HG02870 (cell line): Measurements from ENCODE around the gene GPR15LG.

ENCODE experiments used
- ATAC-seq: cut with Tn5 transposase; IDR thresholded peaks from one replicate; pipeline ENCODE4 v1.9.1; 2021; ENCODE audit warnings: mild to moderate bottlenecking, moderate library complexity; ENCODE audit not compliant: unreplicated experiment

The GPR15LG gene

DNA sequence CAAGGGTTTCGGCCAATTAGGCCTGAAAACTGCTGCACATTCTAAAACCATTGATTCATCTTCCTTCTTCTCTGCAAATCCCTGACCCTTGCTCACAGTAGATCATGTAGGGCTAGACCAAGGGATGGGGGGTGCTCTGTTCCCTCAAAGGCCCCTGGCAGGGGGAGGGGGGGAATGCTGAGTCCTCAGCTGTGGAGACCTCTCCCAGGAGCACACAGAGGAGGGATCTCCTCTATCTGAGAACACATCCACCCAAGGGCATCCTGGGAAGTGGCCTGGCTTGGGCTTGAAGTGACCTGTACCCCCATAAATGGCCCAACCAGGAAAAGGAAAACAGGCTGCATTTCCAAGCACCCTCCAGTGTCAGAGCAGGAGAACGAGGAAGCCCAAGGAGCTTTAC is 19.7 kb downstream of the GPR15LG start:
- no peak for ATAC-seq

DNA sequence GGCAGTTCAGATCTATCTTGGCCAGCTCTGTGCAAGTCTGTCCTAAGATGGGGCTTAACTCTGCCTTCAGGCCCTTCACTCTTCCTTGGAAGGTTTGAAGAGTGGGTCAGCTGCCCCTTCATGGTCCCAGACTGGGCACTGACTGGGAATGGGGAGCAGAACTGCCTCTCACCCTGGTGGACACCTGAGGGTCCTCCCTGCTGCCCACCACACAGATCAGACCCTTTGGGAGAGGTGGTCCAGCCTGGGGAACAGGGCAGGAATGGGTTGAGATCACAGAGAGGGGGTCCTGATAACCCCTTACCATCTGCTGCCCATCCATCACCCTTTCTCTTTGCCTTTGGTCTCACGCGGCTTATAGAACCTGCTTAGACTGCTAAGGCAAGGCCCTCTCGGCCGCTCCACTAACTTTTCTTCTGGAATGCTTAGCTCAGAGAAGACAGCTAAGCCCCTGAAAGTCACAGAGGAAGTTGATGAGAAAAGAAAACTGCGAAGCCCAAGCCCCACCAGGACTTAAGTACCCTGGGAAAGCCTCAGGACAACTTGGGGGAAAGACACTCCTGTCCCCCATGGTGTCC is 20.3 kb downstream of the GPR15LG start:
- no peak for ATAC-seq

DNA sequence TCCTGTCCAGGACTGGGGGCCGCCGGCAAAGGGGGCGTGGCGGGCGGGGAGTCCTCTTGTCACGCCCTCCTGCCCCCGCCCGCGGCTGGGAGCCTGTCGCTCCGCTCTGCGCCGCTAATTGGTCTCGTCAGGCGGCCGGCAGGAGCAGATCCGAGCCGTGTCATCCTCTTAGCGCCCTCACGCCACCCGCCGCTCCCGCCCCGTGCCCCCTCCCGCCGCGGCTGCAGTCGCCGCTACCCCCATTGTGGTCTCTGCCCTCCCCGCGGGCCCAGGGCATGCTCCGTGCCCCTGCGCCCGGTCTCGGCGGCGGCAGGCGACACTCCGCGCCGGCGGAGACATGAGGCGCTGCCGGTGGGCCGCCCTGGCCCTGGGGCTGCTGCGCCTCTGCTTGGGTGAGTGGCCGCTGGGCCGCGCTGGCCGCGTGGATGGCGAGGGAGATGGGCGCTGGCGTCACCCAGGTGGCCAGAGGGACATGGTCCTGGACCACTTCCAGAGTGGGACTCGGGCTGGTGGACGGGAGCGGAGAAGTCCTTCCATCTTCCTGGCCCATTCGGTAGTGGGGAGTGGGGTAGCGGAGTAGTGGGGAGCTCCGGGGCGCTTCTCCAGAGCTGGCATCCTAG is 20.9 kb downstream of the GPR15LG start, which contains the start of gene CDHR1:
CDHR1 (plus strand) TSS at position 114 of the 620 bp plus-strand sequence; CDS start at position 338, 224 bp downstream.
- peak; percentile 77 for ATAC-seq

DNA sequence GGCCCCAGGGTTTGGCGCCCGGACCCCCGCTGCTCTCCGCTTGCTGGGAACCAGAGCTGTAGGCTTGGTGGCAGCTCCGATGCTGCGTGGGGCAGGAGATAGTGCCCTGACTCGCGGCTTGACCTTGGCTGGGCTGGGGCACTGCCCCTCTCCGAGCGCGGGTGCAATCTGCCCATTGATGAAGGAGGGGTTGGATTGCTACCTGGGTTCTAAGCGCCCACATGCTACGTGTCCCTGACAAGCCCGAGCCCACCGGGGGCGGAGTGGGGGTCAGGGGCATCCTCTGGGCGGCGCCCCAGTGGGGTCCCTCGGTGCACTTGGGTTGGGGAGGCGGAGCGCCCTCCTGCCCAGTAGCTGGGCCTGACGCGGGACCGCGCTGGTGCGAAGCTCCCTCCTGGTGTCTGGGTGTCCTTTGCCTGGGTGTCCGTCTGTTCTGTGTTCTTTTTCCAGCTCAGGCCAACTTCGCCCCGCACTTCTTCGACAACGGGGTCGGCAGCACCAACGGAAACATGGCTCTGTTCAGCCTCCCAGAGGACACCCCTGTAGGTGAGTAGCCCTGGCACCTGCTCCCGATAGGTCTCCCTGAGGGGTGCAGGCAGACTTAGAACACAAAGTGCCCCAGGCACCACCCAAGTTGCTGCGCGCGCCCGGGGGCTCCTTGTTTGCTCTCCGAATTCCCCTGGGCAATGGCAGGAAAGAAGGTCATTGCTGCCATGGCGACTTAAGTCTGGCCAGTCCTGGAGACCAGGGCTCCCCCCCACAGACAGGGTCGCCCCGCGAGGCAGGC is 21.6 kb downstream of the GPR15LG start:
- no peak for ATAC-seq

DNA sequence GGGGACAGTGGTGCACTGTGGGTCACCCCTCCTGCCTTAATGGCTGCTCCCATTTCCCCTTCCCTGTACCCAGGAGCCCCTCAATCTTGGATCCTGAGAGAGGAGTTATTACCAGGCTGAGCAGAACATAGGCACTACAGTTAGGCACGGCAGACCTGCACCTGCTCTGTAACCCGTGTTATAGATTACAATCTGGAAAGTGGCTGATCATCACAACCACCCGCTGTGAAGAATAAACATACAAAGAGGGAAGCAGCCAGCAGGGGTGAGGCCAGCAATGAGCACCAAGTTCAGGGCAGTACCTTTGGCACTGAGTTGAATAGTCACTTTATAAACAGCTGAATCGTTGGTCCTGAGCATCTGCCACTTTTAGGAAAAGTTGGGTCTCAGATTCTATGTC is 22.5 kb downstream of the GPR15LG start:
- no peak for ATAC-seq

DNA sequence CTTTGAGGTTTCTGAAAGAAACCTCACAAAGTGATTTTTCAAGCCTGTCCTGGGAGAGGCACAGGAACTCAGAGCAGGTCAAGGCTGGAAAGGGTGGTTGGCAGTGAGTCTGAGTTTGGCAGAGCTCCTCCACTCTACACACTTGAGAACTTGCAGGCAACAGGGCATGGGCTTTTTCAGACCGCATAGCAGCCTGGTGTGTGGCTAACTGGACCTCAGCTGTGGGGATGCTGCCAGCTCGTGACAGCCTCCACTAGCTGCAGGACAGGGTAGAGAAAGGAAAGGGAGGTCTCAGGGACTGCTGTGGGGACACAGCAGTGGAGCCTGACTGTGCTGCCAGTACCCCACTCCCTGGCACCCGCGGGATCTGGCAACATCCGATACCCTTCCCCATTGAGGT is 23.3 kb downstream of the GPR15LG start:
- ATAC-seq, result no peak

DNA sequence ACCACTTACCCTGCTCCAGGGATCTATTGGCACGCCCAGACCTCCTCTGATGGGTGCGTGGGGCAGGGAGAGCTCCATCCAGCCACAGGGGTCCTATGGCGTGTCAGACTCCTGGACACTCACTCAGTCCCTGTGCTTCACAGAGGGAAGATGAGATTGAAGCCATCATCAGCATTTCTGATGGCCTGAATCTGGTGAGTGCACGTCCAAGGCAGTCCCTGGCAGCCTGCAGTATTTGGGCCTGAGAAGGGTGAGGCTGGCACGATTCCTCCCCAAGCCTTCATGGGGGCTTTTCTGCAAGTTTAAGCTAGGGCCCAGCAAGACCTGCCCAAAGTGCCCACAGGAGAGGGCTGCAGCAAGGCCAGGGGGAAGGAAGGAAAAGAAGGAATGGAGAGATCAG is 24.0 kb downstream of the GPR15LG start:
- ATAC-seq, result no peak

DNA sequence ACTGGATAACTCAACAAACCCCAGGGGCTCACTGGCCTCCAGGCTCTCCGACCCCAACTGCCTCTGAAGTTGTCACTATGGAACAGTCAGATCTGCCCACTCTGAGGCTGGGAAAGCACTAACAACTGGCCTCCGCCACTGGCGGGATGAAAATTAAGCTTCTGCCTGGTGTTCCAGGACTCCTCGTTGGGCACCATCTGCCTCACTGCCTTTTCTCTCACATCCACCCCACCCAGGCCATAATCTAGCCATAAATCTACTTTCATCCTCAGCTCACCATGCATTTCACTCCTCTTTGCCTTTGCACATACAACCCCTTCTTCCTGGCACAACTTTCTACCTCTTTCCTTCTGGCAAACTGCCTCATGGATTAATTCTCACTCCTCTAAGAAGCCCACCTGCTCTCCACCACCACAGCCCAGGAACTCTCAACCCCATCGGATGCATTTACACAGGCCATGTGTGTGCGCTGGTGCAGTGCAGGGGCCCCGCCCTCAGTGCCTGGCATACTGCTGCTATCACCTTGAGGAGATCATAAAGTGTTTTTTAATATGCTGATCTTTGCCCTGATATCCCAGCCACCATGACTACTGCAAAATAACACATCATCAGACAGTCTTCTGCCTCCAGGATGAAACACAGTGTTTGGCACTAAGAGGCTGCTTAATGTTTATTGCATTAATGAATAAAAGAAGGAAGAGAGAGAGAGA is 24.8 kb downstream of the GPR15LG start:
- no peak for ATAC-seq

DNA sequence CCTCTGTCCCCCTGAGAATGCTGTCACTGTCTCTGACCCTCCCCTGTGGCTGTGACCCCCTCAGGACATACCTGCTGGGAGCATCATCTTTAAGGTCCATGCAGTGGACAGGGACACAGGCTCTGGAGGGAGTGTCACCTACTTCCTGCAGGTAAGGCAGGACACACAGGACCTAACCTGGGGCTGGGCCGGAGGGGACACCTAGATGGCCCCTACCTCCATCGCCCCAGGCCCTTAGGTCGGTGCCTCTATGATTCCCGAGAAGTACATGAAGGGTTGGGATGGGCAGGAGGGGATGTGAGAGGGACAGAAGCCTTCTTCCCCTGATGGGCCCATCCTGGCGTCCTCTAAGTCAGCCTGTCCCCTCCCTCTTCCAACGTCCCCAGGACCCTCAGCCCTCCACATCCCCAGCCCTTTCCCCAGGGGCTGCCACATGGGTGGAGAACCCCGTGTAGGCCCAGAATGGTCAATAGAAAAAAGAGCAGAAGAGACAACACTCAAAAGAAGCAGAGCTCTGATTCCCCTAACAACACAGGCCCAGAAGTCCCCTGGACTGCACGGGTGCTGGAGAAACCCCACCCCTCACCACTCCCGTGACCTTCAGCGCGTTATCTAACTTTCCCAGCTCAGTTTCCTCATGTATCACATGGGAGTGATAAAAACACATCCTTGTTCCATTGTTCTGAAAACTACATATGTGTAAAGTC is 27.1 kb downstream of the GPR15LG start:
- no peak for ATAC-seq

DNA sequence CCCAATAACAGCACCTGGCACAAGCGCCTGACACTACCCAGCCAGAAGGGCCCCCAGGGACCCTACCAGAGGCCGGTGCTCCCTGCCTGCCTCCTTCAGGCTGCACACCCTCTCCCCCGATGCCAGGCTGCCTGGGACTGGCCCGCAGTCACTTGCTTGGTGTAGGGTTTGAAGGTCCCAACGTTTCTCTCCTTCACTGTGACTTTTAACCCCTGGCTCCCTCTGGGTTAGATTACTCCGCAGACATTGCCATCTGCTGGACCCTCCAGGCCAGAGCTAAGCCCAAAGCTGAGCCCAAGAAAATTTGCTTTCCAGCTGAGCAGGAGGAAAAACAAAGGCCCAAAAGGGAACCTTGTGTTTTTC is 27.6 kb downstream of the GPR15LG start:
- no peak for ATAC-seq

DNA sequence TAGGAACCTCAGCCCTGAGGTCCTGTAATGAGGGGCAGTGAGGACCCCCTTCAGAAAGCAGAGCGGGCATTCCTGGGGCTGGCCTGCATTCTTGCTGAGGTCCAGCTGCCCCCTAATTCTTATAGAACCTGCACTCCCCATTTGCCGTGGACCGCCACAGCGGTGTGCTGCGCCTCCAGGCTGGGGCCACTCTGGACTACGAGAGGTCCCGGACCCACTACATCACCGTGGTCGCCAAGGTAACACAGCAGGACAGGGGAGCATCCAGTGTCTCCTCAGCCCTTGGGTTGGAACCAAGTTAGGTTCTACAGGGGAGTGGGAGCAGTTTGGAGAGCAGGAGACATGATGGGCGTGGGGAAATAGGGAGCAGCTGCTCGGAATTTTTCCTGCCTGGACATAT is 28.1 kb downstream of the GPR15LG start:
- ATAC-seq, result no peak

DNA sequence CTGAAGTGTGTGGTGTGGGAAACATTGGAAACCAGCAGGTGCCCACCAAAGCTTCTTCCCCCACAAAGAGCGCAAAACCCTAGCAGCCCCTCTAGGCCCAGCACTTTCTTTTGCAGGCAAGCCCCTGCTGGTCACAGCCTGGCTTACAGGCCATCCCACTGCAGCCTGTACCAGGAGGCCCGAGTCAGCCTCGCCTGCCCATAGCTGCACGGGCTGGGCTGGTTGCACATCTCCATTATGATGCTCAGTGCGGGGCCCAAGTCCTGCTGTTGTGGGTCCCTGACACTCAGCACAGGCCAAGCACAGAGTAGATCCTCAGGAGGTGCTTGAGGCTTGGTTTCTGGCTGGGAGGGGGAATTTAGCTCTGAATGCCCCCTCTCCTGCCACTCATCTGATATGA is 28.7 kb downstream of the GPR15LG start:
- no peak for ATAC-seq

DNA sequence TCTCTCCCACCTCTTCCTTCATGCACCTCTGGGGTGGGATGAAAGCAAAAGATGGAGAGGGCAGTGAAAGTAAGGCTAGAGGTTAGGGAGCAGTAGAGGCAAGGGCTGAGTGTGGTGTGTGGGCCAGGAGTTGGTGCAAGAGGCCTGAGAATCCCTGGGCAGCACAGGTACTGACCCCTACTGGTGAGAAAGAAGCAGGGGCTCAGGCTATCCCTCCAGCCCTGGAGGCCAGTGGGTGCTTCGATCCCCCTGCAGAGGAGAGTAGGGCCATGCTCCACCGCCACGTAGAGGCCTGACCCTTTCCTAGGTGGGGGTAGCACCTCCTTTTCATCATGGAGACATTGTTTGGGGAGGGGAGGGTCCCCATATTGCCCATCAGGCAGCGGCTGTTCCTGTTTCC is 30.5 kb downstream of the GPR15LG start:
- peak; percentile 59 for ATAC-seq

DNA sequence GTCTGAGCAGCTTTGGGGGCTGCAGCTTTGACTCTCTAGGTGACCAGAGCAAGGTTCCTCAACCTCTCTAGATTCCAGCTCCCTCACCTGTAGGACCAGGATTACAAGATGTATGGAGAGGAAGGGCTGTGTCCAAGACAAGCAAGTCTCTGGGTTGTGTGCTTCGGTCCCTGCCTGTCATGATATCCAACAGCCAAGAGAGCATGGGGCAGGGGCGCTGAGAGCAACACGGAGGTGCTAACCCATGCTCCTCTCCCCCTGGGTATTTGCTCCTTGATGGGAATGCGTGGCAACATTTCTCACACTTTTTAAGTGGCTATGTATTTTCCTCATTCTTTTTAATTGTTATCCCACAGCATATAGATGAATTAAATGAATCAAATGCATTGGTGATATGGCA is 31.0 kb downstream of the GPR15LG start:
- ATAC-seq, result no peak

DNA sequence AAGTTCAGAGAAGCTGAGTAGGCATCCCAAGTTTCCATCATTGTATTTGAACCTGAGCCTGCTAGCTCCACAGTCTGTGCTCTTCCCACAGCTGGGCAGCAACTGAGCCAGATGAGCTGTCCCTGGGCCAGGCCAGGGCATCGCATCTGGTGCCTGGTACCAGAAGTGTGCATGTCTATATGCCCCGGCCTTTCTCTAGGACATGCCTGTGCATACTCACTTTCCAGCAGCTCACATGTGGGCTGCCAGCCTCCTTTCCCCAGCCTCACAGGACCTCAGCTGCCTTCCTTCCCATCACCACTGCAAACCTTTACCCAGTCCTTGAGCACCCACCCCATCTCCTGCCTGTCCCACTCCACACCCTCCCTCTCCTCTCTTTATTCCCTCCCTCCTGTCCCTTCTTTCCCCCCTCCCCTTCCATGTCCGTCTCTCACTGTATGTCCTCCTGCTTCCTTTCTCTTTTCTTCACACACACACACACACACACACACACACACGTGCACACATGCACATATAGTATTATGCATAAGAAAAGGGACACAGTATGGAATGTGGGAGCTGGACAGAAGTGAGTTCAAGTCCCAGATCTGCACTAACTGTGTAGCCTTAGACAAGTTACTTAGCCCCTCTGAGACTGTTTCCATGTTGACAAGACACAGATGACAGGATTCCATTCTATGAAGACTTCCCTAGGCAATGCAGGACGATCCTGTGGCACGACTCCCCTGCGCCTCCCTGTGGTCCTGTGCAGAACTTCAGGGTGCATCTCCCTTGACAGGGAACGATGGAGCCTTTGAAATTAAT is 31.6 kb downstream of the GPR15LG start:
- ATAC-seq, result peak; percentile 64

DNA sequence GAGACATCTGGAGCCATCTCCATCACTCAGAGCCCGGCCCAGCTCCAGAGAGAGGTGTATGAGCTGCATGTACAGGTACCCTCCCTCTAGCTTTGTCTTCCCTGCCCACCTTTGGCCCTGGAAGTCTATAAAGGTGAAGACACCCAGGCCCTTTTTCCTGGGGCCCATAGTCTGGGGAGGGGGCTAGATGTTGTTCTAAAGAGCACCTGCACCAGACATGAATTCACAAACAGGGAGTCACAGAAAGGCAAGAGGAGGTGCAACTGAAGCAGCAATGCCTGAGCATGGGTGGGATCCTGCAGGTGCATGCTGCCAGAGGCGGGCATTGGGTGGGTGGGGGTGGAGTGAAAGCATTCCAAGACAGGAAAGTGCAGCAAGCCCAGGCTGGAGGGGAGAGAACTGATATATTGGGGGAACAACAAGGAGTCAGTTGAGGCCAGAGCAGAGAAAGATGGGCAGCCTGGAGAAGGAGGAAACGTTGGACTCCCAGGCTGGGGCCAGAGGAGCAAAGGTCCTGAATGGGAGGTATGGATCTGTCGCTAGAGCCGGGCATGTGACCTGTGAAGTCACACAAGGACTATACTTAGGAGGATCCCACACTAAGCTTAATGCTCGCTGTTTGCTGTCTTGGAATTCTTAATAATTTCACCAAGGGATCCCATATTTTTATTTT is 32.4 kb downstream of the GPR15LG start:
- ATAC-seq, result no peak

DNA sequence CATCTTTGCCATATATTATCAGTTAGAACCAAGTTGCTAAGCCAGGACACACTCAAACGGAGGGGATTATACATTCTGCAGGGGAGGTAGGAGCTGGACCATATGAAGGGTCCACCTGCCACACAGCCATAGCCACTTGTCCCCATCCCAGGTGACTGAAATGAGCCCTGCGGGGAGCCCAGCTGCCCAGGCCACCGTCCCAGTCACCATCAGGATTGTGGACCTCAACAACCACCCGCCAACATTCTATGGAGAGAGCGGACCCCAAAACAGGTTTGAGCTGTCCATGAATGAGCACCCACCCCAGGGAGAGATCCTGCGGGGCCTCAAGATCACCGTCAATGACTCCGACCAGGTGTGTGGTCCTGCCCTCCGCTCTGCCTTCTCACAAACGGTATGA is 34.4 kb downstream of the GPR15LG start:
- ATAC-seq, result no peak

DNA sequence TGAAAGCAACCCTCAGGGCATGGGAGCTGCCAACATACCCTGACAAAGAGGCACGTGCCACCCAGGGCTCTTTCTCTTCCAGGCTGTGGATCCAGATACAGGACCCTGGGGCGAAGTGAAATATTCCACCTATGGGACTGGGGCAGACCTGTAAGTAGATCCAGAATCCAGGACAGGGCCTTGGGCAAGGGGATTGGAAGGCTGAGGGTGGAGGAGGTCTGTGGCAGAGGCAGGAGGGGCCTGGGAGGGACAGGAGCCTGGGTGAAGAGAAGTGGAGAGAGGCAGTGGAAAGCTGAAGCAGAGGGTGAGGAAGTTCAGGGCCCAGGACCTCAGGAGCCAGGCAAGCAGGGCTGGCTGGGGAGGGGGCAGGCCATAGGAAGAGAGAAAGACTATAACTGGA is 38.0 kb downstream of the GPR15LG start:
- ATAC-seq, result no peak

DNA sequence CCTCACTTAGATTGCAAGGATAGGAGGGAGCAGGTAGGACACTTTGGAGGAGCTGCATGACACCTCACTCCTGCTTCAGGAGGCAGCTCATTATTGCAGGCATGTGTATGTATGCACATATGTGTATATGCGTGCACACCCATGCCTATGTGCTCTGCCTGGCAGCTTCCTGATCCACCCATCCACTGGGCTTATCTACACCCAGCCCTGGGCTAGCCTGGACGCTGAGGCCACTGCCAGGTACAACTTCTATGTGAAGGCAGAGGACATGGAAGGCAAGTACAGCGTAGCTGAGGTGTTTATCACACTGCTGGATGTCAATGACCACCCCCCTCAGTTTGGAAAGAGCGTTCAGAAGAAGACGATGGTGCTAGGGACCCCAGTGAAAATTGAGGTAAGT is 38.4 kb downstream of the GPR15LG start:
- no peak for ATAC-seq

DNA sequence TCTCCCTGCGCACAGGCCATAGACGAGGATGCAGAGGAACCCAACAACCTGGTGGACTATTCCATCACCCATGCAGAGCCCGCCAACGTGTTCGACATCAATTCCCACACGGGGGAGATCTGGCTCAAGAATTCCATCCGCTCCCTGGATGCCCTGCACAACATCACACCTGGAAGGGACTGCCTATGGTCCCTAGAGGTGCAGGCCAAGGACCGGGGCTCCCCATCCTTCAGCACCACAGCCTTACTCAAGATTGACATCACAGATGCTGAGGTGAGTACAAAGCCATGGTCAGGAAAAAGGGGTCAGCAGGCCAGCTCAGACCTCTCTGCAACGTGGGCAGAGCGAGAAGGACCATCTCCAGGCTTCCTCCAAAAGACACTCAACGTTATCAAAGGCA is 39.5 kb downstream of the GPR15LG start:
- no peak for ATAC-seq
